Spleen (tissue), 7 donors: ENCODE results near the gene DEPDC7.

Experiments used
- CTCF ChIP-seq, 11 experiments: fragments of 200-600 bp in 7 of 11; fragments of 450-650 bp in 4 of 11; sonication (generic) in 4 of 11; IDR thresholded peaks in 8 of 11; conservative IDR thresholded peaks in 3 of 11; 1 replicate in 7 of 11; 2 replicates in 4 of 11; pipeline versions ENCODE4 v1.4.0 to v1.8.0; 2016 to 2021; ENCODE audit warnings: antibody characterized with exemption in 11 of 11, inconsistent platforms in 4 of 11, mild to moderate bottlenecking in 1 of 11
- POLR2A ChIP-seq, 3 donors: fragments of 450-650 bp; IDR thresholded peaks; one replicate each; pipeline ENCODE4 v1.5.1; 2017; ENCODE audit warnings: antibody characterized with exemption in 3 of 3, mild to moderate bottlenecking in 1 of 3
- donor health status: DM: no; HTN: no; CAD: no; lungs with moderate emphysema.
- donor health status: DM: no; HTN: no; CAD: no.
- donor health status: DM: no; HTN: no; CAD: no.

- TF ChIP-seq CTCF (IDR thresholded peaks at IDR 0.05 in 8 of 11, conservative IDR thresholded peaks at IDR 0.05 in 3 of 11) = no peak
- TF ChIP-seq POLR2A (IDR thresholded peaks at IDR 0.05) = no peak
Measured at GRCh38 chr11:32968541-32968940, 47.1 kb upstream of the DEPDC7 start.
